NCI-H2081 (cell line): ENCODE results near the gene MAN1B1.
"Not testable (repeated sequence)": the region's sequence is repeated elsewhere in the genome, so short reads cannot be mapped to it uniquely, and the experiment has no call there.

Source experiments
- DNase-seq, 2 experiments: peaks; one replicate each; lab custom pipeline; 2025; lab: John Stamatoyannopoulos, UW

MAN1B1 gene

DNA sequence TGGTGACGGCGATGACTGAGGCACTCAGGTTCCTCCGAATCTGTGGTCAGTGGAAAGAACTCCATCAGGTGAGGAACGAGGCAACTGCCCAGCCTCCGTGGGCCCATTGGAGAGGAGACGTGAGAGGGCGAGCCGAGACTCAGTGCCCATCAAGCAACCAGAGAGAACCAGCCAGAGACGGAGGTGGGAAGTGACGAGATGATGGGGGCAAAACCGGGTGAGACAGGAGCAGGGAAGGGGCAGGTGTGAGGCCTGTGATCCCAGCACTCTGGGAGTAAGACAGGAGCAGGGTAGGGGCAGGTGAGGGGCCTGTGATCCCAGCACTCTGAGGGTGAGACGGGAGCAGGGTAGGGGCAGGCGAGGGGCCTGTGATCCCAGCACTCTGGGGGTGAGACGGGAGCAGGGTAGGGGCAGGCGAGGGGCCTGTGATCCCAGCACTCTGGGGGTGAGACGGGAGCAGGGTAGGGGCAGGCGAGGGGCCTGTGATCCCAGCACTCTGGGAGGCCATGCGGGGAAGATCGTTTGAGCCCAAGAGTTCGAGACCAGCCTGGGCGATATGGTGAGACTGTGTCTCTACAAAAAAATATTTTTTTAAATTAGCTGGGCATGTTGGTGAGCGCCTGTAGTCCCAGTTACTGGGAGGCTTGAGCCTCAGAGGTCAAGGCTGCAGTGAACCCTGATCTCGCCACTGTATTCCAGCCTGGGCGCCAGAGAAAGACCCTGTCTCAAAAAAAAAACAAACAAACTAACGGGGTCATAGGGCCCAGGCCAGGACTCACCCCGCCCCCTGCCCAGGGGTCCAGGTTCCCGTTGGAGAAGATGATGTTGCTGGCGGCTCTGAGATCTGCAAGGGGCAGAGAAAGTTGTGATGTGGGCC lies 24.4 kb downstream of the MAN1B1 start:
- DNase-seq: no peak

GRCh38 chr9:137111788-137112563 lies 25.2 kb downstream of the MAN1B1 start:
- no peak for DNase-seq

DNA sequence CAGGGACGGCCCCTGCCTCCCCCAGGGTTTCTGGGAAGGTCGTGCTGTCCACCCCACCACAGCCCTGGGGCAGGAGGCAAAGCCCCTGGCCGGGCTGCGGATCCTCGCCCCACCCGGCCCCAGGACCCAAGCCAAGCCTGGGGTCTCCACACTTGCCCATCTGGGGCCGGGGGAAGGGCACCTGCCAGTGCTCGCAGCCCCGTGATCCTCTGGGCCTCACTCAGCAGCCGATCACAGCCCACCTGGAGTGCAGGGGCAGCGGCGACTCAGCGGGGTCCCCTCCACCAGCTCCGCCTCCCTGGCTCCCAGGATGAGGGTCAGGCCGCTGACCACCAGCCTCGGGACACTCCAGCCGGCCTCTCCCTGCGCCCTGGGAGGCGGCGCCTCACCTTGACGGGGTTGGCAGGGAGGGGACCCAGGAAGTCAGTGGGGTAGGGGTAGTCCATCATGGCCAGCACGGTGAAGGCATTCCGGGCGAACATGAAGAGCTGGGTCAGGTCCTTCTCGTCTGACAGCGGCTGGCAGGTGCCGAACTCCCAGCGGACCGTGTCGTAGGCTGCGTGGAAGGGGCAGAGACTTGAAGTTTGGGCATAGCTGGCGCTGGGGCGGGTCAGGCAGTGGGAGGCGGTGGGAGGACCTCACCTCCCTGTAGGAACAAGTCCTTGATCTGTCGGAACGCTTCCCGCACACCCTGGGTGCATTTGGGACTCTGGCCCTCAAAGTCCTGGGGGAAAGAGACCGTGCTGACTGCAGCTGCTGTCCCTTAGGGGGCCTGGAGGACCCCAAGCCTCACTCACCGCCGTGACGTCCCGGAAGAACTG lies 26.0 kb downstream of the MAN1B1 start:
- DNase-seq: no peak

- DNase-seq: peak in 1 of 2 experiments; percentile 11
Observed at GRCh38 chr9:137113385-137114159, 26.8 kb downstream of the MAN1B1 start.

DNA sequence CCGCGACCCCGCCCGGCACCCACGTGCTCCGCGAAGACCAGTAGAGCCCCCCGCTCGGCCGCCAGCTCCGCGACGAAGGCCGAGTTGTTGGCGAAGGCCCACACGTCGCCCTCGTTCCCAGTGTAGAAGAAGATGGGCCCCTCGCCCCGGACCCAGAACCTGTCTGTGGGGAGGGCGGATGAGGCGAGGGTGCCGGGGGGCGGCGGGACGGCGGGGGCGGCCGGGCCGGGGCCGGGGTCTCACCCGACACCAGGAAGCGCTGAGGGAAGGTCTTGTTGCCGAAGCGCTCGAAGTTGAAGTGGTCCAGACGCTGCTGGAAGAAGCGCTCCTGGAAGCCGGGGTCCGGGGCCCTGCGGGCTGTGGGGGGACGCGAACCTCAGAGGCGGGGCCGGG lies 27.4 kb downstream of the MAN1B1 start:
- no peak for DNase-seq

- peak; percentile 47 to 57 for DNase-seq
Observed at GRCh38 chr9:137114613-137115393, 28.0 kb downstream of the MAN1B1 start, which contains the start of gene DPP7. DPP7 (minus strand) TSS chr9:137114733; CDS start chr9:137114713, 20 bp downstream.

DNA sequence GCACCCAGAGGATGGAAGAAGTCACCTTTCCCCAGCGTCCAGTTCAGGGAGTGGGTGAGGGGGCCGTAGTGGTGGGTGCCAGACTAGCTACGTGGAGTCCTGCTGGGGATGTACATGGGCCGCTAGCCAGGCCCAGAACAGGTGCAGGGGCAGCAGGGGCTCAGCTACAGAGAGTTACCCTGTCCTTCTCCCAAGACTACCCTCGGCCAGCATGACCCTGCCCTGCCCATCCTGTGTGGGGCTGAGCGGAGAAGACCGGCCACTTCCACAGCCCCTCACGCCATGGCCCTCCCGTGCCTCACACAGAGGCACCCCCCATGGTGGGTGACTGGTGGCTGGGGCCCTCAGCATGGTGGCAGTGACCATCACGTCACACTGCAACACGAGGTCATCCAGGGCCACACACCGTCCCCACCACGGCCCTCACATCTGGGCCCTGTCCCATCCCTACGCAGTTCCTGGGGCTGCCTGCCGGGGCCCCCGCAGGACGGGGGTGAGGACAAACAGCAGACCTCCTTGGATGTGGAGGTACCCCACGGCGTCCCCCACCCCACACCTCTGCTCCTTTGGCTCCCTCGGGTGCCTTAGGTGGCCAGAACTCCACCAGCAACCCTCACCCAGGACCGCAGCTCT lies 28.7 kb downstream of the MAN1B1 start:
- no peak for DNase-seq

DNA sequence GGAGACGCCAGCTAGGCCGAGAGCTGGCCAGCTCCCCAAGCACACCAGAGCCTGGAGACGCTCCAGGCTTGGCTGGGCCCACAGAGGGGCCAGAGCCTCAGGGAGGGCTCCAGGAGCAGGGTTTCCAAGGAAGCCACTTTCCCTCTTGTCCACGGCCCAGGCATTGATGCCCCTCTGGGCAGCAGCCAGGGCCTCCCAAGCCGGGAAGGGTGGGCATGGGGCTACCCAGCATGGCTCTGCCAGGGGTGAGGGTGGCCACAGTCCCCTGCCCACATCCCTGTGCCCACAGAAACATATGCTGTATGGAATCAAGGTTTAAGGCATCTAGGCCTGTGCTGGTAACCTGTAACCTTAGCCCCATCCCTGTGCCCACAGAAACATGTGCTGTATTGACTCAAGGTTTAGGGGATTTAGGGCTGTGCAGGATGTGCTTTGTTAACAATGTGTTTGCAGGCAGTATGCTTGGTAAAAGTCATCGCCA lies 29.3 kb downstream of the MAN1B1 start:
- no peak for DNase-seq

GRCh38 chr9:137116728-137117127 lies 29.9 kb downstream of the MAN1B1 start:
- DNase-seq: no peak

- DNase-seq: no peak
Observed at GRCh38 chr9:137117269-137117731, 30.5 kb downstream of the MAN1B1 start.

GRCh38 chr9:137118092-137118603 lies 31.4 kb downstream of the MAN1B1 start:
- not testable (repeated sequence) for DNase-seq

- not testable (repeated sequence) for DNase-seq
Observed at GRCh38 chr9:137121927-137122795, 35.4 kb downstream of the MAN1B1 start.

- DNase-seq: not testable (repeated sequence)
Observed at GRCh38 chr9:137122796-137123467, 36.1 kb downstream of the MAN1B1 start.

DNA sequence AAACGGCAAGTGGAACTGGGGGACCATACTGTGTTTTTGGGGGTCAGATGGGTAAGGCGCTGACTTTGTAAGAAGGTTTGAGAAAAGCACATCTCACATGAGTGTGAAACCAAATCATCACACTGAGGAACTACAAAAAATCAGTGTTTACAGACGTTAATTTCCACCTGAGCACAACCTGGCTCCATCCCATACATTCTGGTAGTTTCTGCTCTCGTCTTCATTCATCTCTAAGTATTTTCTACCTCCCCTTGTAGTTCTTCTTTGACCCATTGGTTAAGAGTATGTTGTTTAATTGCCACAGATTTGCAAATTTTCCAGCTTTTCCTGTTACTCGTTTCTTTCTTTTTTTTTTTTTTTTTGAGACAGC lies 36.7 kb downstream of the MAN1B1 start:
- no peak for DNase-seq

DNA sequence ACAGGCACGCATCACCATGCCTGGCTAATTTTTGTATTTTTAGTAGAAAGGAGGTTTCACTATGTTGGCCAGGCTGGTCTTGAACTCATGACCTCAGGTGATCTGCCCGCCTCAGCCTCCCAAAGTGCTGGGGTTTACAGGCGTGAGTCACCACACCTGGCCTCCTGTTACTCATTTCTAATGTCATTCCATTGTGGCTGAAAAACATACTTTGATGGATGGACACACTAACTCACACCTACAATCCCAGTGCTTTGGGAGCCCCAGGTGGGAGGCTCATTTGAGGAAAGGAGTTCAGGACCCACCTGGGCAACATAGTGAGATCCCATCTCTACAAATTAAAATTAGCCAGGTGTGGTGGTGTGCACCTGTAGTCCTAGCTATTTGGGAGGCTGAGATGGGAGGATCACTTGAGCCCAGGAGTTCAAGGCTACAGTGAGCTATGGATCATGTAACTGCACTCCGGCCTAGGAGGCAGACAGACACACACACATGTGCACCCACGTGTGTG lies 37.2 kb downstream of the MAN1B1 start:
- not testable (repeated sequence) for DNase-seq

DNA sequence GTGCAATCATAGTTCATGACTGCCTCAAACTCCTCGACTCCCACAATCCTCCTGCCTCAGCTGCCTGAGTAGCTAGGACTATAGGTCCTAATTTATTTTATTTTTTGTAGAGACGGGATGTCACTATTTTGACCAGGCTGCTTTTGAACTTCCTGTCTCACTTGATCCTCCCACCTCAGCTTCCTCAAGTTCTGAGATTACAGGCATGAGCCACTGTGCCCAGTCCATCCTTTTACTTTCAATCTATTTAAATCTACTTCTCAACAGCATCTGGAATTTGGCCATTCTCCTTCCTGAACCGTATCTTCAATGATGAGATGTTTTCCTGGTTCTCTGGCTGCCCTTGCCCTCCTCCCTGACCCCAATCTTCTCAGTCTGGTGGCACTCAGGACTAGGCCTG lies 40.0 kb downstream of the MAN1B1 start:
- DNase-seq: no peak

- no peak for DNase-seq
Observed at GRCh38 chr9:137127301-137128157, 40.7 kb downstream of the MAN1B1 start.
